WTC11 (cell line): Measurements from ENCODE around the gene BATF.

Experiments used
- ARID4B ChIP-seq: sonication (generic); formaldehyde crosslinking; IDR thresholded peaks from 2 replicates; pipeline ENCODE4 v1.8.0; 2023; ENCODE audit warnings: missing genetic modification reagents, mild to moderate bottlenecking, borderline replicate concordance
- ATF1 ChIP-seq: sonication (generic); formaldehyde crosslinking; IDR thresholded peaks from 2 replicates; pipeline ENCODE4 v1.8.1; 2023; ENCODE audit warnings: mild to moderate bottlenecking, moderate library complexity, missing genetic modification reagents
- CBFB ChIP-seq: sonication (generic); formaldehyde crosslinking; IDR thresholded peaks from 2 replicates; pipeline ENCODE4 v1.8.1; 2022; ENCODE audit warnings: mild to moderate bottlenecking, low read depth, missing genetic modification reagents
- CTCF ChIP-seq: fragments of 200-600 bp; IDR thresholded peaks from 2 replicates; pipeline ENCODE4 v1.8.0; 2022; ENCODE audit warnings: antibody characterized with exemption
- NR3C1 ChIP-seq: sonication (generic); formaldehyde crosslinking; conservative IDR thresholded peaks from 2 replicates; pipeline ENCODE4 v1.8.1; 2023; ENCODE audit warnings: low read depth, mild to moderate bottlenecking, missing genetic modification reagents
- SP1 ChIP-seq: sonication (generic); formaldehyde crosslinking; conservative IDR thresholded peaks from 2 replicates; pipeline ENCODE4 v1.8.1; 2022; ENCODE audit warnings: missing genetic modification reagents
- STAT6 ChIP-seq: sonication (generic); formaldehyde crosslinking; conservative IDR thresholded peaks from 2 replicates; pipeline ENCODE4 v1.8.1; 2023; ENCODE audit warnings: mild to moderate bottlenecking, low read depth, missing genetic modification reagents, moderate library complexity
- USF1 ChIP-seq: sonication (generic); formaldehyde crosslinking; IDR thresholded peaks from 2 replicates; pipeline ENCODE4 v1.8.0; 2022; ENCODE audit warnings: mild to moderate bottlenecking, missing genetic modification reagents
- ZNF138 ChIP-seq: sonication (generic); formaldehyde crosslinking; conservative IDR thresholded peaks from 2 replicates; pipeline ENCODE4 v1.8.1; 2022; ENCODE audit warnings: mild to moderate bottlenecking, moderate library complexity, missing genetic modification reagents

DNA sequence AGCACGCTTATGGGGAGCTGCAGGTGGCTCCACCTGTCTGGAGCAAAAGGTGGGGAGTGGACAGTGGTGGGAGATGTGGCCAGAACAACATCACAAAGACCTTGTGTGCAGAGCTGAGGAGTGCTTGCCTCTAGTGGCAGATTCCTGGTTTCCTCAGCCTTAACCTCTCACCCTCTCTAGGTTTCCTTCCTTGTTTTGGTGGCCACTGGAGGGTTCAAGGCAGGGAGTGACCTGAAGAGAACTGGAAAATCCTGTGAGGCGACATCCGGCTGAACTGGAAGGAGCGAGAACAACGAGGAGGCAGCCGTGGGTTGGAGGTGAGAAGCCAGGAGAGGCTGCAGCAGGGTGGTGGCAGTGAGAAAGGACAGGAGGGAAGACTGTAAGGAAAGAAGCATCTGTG lies 49.8 kb downstream of the BATF start:
- TF ChIP-seq USF1, result no peak
- no peak for TF ChIP-seq NR3C1 (CRISPR knock-in tag)
- TF ChIP-seq CTCF, result no peak
- no peak for TF ChIP-seq SP1 (CRISPR knock-in tag)
- TF ChIP-seq ATF1 (CRISPR knock-in tag), result no peak
- no peak for TF ChIP-seq ARID4B
- no peak for TF ChIP-seq STAT6 (CRISPR knock-in tag)
- no peak for TF ChIP-seq CBFB
- no peak for TF ChIP-seq ZNF138 (CRISPR knock-in tag)
